ENCODE measurements around the gene TMEM63A.
"Not testable (repeated sequence)": the region's sequence is repeated elsewhere in the genome, so short reads cannot be mapped to it uniquely, and the experiment has no call there.

The TMEM63A gene

GRCh38 chr1:225881959-225882693 is at the start of gene TMEM63A:
Gene TMEM63A, minus strand, starts transcription at chr1:225882380. Its CDS starts 4,800 bp downstream, at chr1:225877580.
- DNase-seq = no peak

GRCh38 chr1:225931270-225932136 is 49.3 kb upstream of the TMEM63A start:
- no peak for DNase-seq

- no peak for DNase-seq
Measured at GRCh38 chr1:225930566-225930965, 48.4 kb upstream of the TMEM63A start.

GRCh38 chr1:225929462-225929861 is 47.3 kb upstream of the TMEM63A start:
- not testable (repeated sequence) for DNase-seq

GRCh38 chr1:225928186-225929175 is 46.3 kb upstream of the TMEM63A start:
- DNase-seq = no peak

- no peak for DNase-seq
Measured at GRCh38 chr1:225926551-225927113, 44.5 kb upstream of the TMEM63A start.

- no peak for DNase-seq
Measured at GRCh38 chr1:225923692-225924555, 41.7 kb upstream of the TMEM63A start, which contains the start of gene PYCR2. Gene PYCR2, minus strand, starts transcription at chr1:225924250. Its CDS starts 140 bp downstream, at chr1:225924110.

GRCh38 chr1:225923381-225923691 is 41.2 kb upstream of the TMEM63A start:
- no peak for DNase-seq

GRCh38 chr1:225921734-225922709 is 39.8 kb upstream of the TMEM63A start:
- no peak for DNase-seq

GRCh38 chr1:225919906-225920305 is 37.7 kb upstream of the TMEM63A start:
- DNase-seq = no peak

- DNase-seq = no peak
Measured at GRCh38 chr1:225918280-225918679, 36.1 kb upstream of the TMEM63A start.

- no peak for DNase-seq
Measured at GRCh38 chr1:225917536-225917935, 35.4 kb upstream of the TMEM63A start.

GRCh38 chr1:225917101-225917500 is 34.9 kb upstream of the TMEM63A start:
- no peak for DNase-seq

- DNase-seq = no peak
Measured at GRCh38 chr1:225915538-225915991, 33.4 kb upstream of the TMEM63A start.

GRCh38 chr1:225914947-225915346 is 32.8 kb upstream of the TMEM63A start:
- no peak for DNase-seq

- DNase-seq = no peak
Measured at GRCh38 chr1:225914391-225914790, 32.2 kb upstream of the TMEM63A start.

- DNase-seq = no peak
Measured at GRCh38 chr1:225911191-225912130, 29.3 kb upstream of the TMEM63A start.

GRCh38 chr1:225909477-225909876 is 27.3 kb upstream of the TMEM63A start:
- DNase-seq = no peak

GRCh38 chr1:225908773-225909172 is 26.6 kb upstream of the TMEM63A start:
- no peak for DNase-seq

Measured in cortex of kidney (tissue), 1 donor.